Ishikawa (cell line): ENCODE results near the gene PPFIBP2.

Experiments used
- CEBPB ChIP-seq: IDR thresholded peaks from 2 replicates; pipeline ENCODE4 v1.6.1; 2012
- CREB1 ChIP-seq: IDR thresholded peaks from 2 replicates; pipeline ENCODE4 v1.6.1; 2012; ENCODE audit warnings: low read depth
- EGR1 ChIP-seq: IDR thresholded peaks from 2 replicates; pipeline ENCODE4 v1.6.1; 2012
- EP300 ChIP-seq: IDR thresholded peaks from 2 replicates; pipeline ENCODE4 v1.6.1; 2012; ENCODE audit warnings: borderline replicate concordance
- TEAD4 ChIP-seq: IDR thresholded peaks from 2 replicates; pipeline ENCODE4 v1.6.1; 2012
- ZBTB7A ChIP-seq: IDR thresholded peaks from 2 replicates; pipeline ENCODE4 v1.6.1; 2012; ENCODE audit warnings: low read depth
- TF ChIP-seq, protein P1 (sequence below): IDR thresholded peaks from 2 replicates; pipeline ENCODE4 v1.6.1; 2012

DNA sequence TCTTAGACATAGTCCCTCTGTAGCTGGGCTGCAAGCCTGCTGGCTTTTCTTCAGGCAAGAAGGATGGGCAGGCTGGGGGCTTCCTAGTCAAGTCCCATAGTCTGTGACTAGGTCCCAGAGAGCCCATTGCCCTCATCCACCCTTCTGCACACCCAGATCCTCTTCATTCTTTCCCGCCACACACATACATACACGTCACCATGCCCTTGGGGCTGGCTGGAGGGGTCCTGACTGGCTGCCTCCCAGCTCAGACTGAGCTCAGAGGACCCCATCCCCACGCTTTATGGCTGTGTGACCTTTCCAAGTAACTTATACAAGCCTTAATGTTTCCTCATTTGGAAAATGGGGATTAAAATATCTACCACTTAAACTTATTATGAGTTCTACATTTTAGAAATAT is 13.5 kb upstream of the PPFIBP2 start:
- TF ChIP-seq ZBTB7A (no peak), EP300 (no peak), CEBPB (no peak), TEAD4 (no peak), CREB1 (no peak), EGR1 (no peak)
- TF ChIP-seq, protein P1, sequence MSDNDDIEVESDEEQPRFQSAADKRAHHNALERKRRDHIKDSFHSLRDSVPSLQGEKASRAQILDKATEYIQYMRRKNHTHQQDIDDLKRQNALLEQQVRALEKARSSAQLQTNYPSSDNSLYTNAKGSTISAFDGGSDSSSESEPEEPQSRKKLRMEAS, result no peak
